ENCODE results near the gene ARMC2. TPM values are rescaled to one million over a fixed set of nuclear protein-coding genes. Genes with fewer than 3 reads are reported as not detected.

The ARMC2 gene
- total RNA-seq, 6 experiments from 2014 or later: 1.8 to 3.6 (median 2.7) TPM

GRCh38 chr6:108820006-108820405 is 28.2 kb upstream of the ARMC2 start:
- H3K36me3 Mint-ChIP-seq (ENCODE audit: low read depth): peaks cover 17% of the 10 kb centered on the region
- H3K4me1 Mint-ChIP-seq (ENCODE audit: low read depth): no peaks in the 10 kb centered on the region
- H3K9me3 Mint-ChIP-seq: peaks cover 23% of the 10 kb centered on the region
- DNase-seq: no peak
- no peak overlapping the region for H3K27ac Mint-ChIP-seq
- TF ChIP-seq, protein P1, sequence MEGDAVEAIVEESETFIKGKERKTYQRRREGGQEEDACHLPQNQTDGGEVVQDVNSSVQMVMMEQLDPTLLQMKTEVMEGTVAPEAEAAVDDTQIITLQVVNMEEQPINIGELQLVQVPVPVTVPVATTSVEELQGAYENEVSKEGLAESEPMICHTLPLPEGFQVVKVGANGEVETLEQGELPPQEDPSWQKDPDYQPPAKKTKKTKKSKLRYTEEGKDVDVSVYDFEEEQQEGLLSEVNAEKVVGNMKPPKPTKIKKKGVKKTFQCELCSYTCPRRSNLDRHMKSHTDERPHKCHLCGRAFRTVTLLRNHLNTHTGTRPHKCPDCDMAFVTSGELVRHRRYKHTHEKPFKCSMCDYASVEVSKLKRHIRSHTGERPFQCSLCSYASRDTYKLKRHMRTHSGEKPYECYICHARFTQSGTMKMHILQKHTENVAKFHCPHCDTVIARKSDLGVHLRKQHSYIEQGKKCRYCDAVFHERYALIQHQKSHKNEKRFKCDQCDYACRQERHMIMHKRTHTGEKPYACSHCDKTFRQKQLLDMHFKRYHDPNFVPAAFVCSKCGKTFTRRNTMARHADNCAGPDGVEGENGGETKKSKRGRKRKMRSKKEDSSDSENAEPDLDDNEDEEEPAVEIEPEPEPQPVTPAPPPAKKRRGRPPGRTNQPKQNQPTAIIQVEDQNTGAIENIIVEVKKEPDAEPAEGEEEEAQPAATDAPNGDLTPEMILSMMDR (IDR thresholded peaks at IDR 0.05): no peak
- peak overlapping the region; percentile 4; the same call in 1 of the 2 replicates for H3K4me3 Mint-ChIP-seq
- peaks cover 6% of the 10 kb centered on the region for H3K27me3 Mint-ChIP-seq (ENCODE audit: insufficient read depth)

DNA sequence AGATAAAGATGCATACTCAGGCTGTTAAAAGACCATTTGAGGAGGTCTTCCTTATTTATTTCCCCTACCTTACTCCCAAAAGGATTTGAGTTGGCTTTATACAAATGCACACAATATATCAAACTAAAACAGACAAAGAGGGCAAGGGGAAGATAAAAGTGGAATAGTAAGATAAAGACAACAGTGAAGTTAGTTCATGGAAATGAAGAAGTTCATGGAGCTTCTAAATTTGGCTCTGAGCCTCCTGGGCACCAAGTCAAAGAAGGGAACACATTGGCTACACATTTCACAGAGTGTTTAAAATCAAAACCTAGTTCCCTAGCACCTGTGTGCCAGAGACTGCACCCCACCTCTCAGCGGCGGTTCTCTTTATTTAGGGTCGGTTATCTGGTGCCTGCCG is 25.8 kb upstream of the ARMC2 start:
- Mint-ChIP-seq H3K27me3 (ENCODE audit: insufficient read depth) (peaks cover 3% of the 10 kb centered on the region; the same call in 1 of the 2 replicates), H3K4me1 (ENCODE audit: low read depth) (no peaks in the 10 kb centered on the region), H3K36me3 (ENCODE audit: low read depth) (peaks cover 23% of the 10 kb centered on the region), H3K4me3 (no peak overlapping the region), H3K9me3 (peaks cover 32% of the 10 kb centered on the region), H3K27ac (no peak overlapping the region)
- TF ChIP-seq, protein P1 (IDR thresholded peaks at IDR 0.05): no peak
- DNase-seq: no peak

DNA sequence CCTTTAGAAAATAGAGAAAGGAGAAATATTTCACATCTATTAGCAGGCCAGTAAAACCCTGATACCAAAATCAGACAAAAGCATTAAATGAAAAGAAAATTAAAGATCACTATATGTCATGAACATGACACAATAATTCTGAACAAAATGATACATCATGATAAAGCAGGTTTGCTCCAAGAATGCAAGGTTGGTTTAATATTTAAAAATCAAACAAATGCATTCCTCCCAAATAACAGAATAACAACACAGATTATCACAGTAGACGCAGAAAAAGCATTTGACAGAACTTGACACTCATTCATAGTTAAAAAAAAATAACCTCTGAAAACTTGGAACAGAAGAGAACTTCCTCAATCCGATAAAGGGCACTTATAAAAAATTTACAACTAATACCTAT is 22.9 kb upstream of the ARMC2 start:
- Mint-ChIP-seq H3K9me3 (peaks cover 27% of the 10 kb centered on the region), H3K27ac (no peak overlapping the region), H3K4me1 (ENCODE audit: low read depth) (no peaks in the 10 kb centered on the region), H3K27me3 (ENCODE audit: insufficient read depth) (no peaks in the 10 kb centered on the region; the same call in 1 of the 2 replicates), H3K36me3 (ENCODE audit: low read depth) (peaks cover 19% of the 10 kb centered on the region; the same call in 1 of the 2 replicates), H3K4me3 (no peak overlapping the region)
- TF ChIP-seq, protein P1 (IDR thresholded peaks at IDR 0.05): no peak
- DNase-seq: no peak

DNA sequence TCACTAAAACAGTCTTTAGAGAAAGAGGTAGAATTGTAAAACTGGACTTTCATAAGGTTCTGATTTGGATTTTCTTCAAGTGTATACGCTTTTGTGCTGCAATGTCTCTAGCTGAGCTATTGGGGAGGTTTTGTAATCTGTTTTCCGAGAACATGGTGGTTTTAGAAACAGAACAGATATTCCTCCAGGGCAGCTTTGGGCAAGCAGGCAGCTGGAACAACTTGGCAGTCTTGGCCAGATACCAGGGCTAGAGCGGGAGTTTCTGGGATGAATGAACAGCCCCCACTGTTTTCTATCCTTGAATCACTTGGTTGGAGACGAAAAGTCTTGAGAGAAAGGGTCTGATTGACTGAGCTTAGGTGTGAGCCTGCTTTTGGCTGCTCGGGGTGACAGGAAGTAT is 17.1 kb upstream of the ARMC2 start:
- no peaks in the 10 kb centered on the region; the same call in 1 of the 2 replicates for H3K27me3 Mint-ChIP-seq (ENCODE audit: insufficient read depth)
- 0 out of 2 replicates have a peak, but pooled peaks cover 4% of the 10 kb centered on the region for H3K36me3 Mint-ChIP-seq (ENCODE audit: low read depth)
- peaks cover 10% of the 10 kb centered on the region for H3K9me3 Mint-ChIP-seq
- TF ChIP-seq, protein P1 (IDR thresholded peaks at IDR 0.05): no peak
- H3K4me1 Mint-ChIP-seq (ENCODE audit: low read depth): peaks cover 32% of the 10 kb centered on the region
- H3K4me3 Mint-ChIP-seq: no peak overlapping the region; the same call in 1 of the 2 replicates
- no peak overlapping the region for H3K27ac Mint-ChIP-seq
- DNase-seq: no peak

DNA sequence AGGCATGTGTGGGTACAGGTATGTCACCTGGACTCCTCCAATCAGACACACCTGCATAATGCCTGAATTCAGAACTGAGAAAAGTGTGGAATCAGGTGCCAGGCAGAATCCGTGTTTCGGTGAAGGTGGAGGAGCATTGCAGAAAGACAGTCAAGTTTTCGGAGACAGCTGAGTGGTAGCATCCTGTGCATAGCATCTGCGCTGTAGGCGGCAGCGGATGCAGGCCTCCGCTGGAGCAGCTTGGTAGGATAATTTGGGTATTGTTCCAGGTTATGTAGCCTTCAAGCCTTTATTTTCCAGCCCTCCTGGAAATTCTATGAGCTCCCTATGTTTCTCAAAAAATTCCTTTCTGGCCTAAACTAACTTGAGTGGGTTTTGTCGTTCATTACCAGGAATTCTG is 15.5 kb upstream of the ARMC2 start:
- peaks cover 4% of the 10 kb centered on the region; the same call in 1 of the 2 replicates for H3K27me3 Mint-ChIP-seq (ENCODE audit: insufficient read depth)
- H3K36me3 Mint-ChIP-seq (ENCODE audit: low read depth): no peaks in the 10 kb centered on the region
- TF ChIP-seq, protein P1 (IDR thresholded peaks at IDR 0.05): no peak
- H3K4me3 Mint-ChIP-seq: no peak overlapping the region
- DNase-seq: no peak
- peaks cover 33% of the 10 kb centered on the region for H3K4me1 Mint-ChIP-seq (ENCODE audit: low read depth)
- H3K9me3 Mint-ChIP-seq: no peaks in the 10 kb centered on the region
- H3K27ac Mint-ChIP-seq: no peak overlapping the region

All from HFFc6 (cell line).